Smooth muscle cell (in vitro differentiated cells): ENCODE data around the gene THY1. TPM values are rescaled to one million over a fixed set of nuclear protein-coding genes. Genes with fewer than 3 reads are reported as not detected.

ENCODE experiments used
- DNase-seq: peaks from one replicate; lab custom pipeline; 2025; ENCODE audit not compliant: unreplicated experiment; lab: John Stamatoyannopoulos, UW
- H2AFZ ChIP-seq: fragments of 200-600 bp; sonication (generic); 2 replicates; pipeline ENCODE4 v1.6.0; 2016; ENCODE audit warnings: antibody characterized with exemption, low read depth, mild to moderate bottlenecking
- H3F3A ChIP-seq: fragments of 200-600 bp; sonication (generic); 2 replicates; pipeline ENCODE4 v1.6.0; 2017; ENCODE audit warnings: antibody characterized with exemption, low read depth
- H3K27ac ChIP-seq: fragments of 200-600 bp; sonication (generic); 2 replicates; pipeline ENCODE4 v1.5.1; 2016; ENCODE audit warnings: low read depth, mild to moderate bottlenecking
- H3K27me3 ChIP-seq: fragments of 200-600 bp; sonication (generic); 2 replicates; pipeline ENCODE4 v1.6.1; 2016; ENCODE audit warnings: low read depth, mild to moderate bottlenecking
- H3K36me3 ChIP-seq: fragments of 200-600 bp; sonication (generic); 2 replicates; pipeline ENCODE4 v1.5.1; 2016; ENCODE audit warnings: low read depth
- H3K4me1 ChIP-seq: fragments of 200-600 bp; sonication (generic); 2 replicates; pipeline ENCODE4 v1.5.1; 2016; ENCODE audit warnings: low read depth
- H3K4me2 ChIP-seq: fragments of 200-600 bp; sonication (generic); 2 replicates; pipeline ENCODE4 v1.6.0; 2016; ENCODE audit warnings: mild to moderate bottlenecking
- H3K4me3 ChIP-seq: fragments of 200-600 bp; sonication (generic); 2 replicates; pipeline ENCODE4 v1.5.1; 2016; ENCODE audit warnings: mild to moderate bottlenecking
- H3K79me2 ChIP-seq: fragments of 200-600 bp; sonication (generic); 2 replicates; pipeline ENCODE4 v1.6.0; 2016; ENCODE audit warnings: low read depth, mild to moderate bottlenecking
- H3K9ac ChIP-seq: fragments of 200-600 bp; sonication (generic); 2 replicates; pipeline ENCODE4 v1.6.0; 2016; ENCODE audit warnings: low read depth
- H3K9me3 ChIP-seq: fragments of 200-600 bp; sonication (generic); replicated peaks from 2 replicates; pipeline ENCODE4 v1.5.1; 2016; ENCODE audit warnings: low read depth
- H4K20me1 ChIP-seq: fragments of 200-600 bp; sonication (generic); 2 replicates; pipeline ENCODE4 v1.6.0; 2016; ENCODE audit warnings: low read depth
- CTCF ChIP-seq: fragments of 200-600 bp; sonication (generic); IDR thresholded peaks from 2 replicates; pipeline ENCODE4 v1.5.1; 2017; ENCODE audit warnings: borderline replicate concordance, mild to moderate bottlenecking, antibody characterized with exemption; ENCODE audit not compliant: insufficient read depth, poor library complexity, severe bottlenecking
- WGBS: methylation state at CpG from one replicate; pipeline ENCODE4 v1.1.7; 2016; ENCODE audit warnings: low lambda C conversion rate; 5-methylcytosine and 5-hydroxymethylcytosine counted together
- polyA plus RNA-seq: library from polyadenylated mRNA; unstranded; fragments of >200 nt; fragmentation: Nextera tagmentation; extraction: Ambion mirVana; gene quantifications from 2 replicates; pipeline ENCODE4 v1.2.1, GENCODE V29; 2016
- total RNA-seq: library from RNA; depleted of rRNA; stranded (reverse); fragments of >200 nt; gene quantifications from 2 replicates; pipeline ENCODE4 v1.2.3, GENCODE V29; 2014

The THY1 gene
- total and polyA plus RNA-seq, 2 experiments from 2014 or later: 297 to 614 TPM

GRCh38 chr11:119447664-119448242 is 24.8 kb upstream of the THY1 start:
- no peak overlapping the region for H3K27ac ChIP-seq
- no peak overlapping the region for H3K4me2 ChIP-seq
- H3K79me2 ChIP-seq: no peaks in the 10 kb centered on the region
- no peaks in the 10 kb centered on the region for H3K4me1 ChIP-seq
- 76% methylated on average over 5 of the region's 5 CpGs for WGBS
- H3K9ac ChIP-seq: no peak overlapping the region
- DNase-seq: no peak
- no peaks in the 10 kb centered on the region for H3K27me3 ChIP-seq
- H2AFZ ChIP-seq: peak overlapping the region; percentile 25
- TF ChIP-seq CTCF: no peak
- no peaks in the 10 kb centered on the region for H3F3A ChIP-seq
- H3K4me3 ChIP-seq: no peak overlapping the region
- no peaks in the 10 kb centered on the region for H3K9me3 ChIP-seq
- H3K36me3 ChIP-seq: no peaks in the 10 kb centered on the region
- H4K20me1 ChIP-seq: no peaks in the 10 kb centered on the region

DNA sequence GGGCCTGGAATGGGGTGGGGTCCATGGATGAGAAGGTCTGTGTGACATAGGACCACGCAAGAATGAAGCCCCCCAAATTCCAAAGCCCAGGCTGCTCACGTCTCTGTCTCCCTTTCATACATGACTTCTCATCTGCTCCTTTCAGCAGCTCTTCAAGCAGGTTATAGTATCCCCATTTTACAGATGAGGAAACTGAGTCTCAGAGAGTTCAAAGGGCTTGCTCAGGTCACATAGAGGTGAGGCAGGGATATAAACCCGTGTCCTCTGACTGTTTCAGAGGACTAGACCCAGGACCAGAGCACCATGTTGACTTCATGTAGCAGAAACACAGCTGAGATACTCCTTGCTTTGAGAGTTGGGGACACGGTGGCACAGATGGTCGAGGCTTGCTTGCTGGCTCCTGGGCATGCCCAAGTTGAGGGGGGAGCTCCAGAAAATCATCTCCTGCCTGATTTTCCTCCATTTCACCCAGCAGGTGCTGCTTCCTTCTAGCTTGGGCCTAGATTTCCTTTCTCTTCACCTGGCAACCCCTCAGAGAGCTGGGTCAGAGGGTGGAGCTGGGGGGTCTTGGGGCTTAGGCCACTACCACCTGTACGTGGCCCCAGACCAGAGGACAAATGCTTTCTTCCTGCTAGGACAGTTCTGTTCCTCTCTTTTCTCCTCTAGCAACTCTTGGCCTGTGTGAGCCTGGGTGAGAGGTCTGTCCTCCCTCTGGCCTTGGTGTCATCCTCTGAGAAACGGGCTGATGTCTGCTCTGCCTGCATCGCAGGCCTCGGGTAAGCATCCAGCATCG is 24.1 kb upstream of the THY1 start:
- Histone ChIP-seq H3K27me3 (no peaks in the 10 kb centered on the region), H3K9me3 (no peaks in the 10 kb centered on the region), H3K79me2 (no peaks in the 10 kb centered on the region), H4K20me1 (no peaks in the 10 kb centered on the region), H2AFZ (peak overlapping the region; percentile 25), H3K9ac (no peak overlapping the region), H3K4me3 (no peak overlapping the region), H3K36me3 (no peaks in the 10 kb centered on the region), H3K4me1 (no peaks in the 10 kb centered on the region), H3K4me2 (no peak overlapping the region), H3F3A (no peaks in the 10 kb centered on the region), H3K27ac (no peak overlapping the region)
- no peak for TF ChIP-seq CTCF
- WGBS: 88% methylated on average over 10 of the region's 10 CpGs
- no peak for DNase-seq

DNA sequence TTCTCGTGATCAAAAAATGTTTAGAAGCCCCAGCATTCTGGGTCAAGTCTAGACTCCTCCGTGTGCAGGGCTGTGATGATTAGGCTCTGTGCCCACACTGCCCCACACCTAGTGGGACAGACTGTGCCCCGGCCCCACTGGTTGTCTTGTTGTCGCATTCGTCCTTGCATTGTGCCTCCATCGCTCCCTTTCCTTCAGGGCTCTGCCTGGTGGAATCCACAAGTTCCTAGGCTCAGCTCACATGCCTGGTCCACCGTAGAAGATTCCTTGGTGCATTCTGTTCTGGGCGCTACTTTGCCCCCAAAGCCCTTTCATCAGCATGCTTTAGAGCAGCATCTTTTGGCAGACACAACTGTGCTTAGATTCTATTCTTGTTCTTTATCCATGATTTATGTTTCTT is 23.5 kb upstream of the THY1 start:
- H3F3A ChIP-seq: no peaks in the 10 kb centered on the region
- 90% methylated on average over 8 of the region's 8 CpGs for WGBS
- H3K9me3 ChIP-seq: no peaks in the 10 kb centered on the region
- no peaks in the 10 kb centered on the region for H3K36me3 ChIP-seq
- no peaks in the 10 kb centered on the region for H3K79me2 ChIP-seq
- no peaks in the 10 kb centered on the region for H3K4me1 ChIP-seq
- H3K27ac ChIP-seq: peak overlapping the region; percentile 67
- no peaks in the 10 kb centered on the region for H3K27me3 ChIP-seq
- TF ChIP-seq CTCF: no peak
- DNase-seq: no peak
- H4K20me1 ChIP-seq: no peaks in the 10 kb centered on the region
- H3K4me3 ChIP-seq: no peak overlapping the region
- H3K9ac ChIP-seq: peak overlapping the region; percentile 8
- peak overlapping the region; percentile 43 for H3K4me2 ChIP-seq
- H2AFZ ChIP-seq: no peak overlapping the region
